HK-2 (cell line): ENCODE measurements around the gene RALGAPA2.

ENCODE experiments used
- DNase-seq: peaks from one replicate; pipeline ENCODE4 v3.0.0-alpha.2; 2018; ENCODE audit not compliant: unreplicated experiment

The RALGAPA2 gene

DNA sequence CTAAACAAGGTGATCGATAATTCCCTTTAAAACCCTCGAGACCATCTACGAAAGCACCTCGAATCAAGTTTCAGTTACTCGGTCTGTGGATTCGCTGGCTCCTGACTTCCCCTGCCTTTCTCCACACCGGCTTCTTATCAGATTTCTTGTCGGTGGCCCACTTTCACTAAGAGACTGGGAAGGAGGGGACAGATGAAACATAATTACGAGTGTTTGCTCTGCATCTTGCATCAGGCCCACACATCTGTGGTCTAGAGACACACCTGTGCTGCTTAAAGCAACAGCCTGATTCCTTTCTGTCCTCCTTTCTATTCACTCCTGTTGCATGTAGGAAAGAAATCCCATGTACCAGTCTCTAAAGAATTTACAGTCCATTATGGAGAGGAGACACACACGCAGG is 306.8 kb downstream of the RALGAPA2 start:
- DNase-seq = no peak

GRCh38 chr20:20404633-20405032 is 307.8 kb downstream of the RALGAPA2 start:
- no peak for DNase-seq

- no peak for DNase-seq
These were observed 310.5 kb downstream of the RALGAPA2 start for GRCh38 chr20:20401991-20402390.

GRCh38 chr20:20399531-20400500 is 312.6 kb downstream of the RALGAPA2 start:
- no peak for DNase-seq

- no peak for DNase-seq
These were observed 314.3 kb downstream of the RALGAPA2 start for GRCh38 chr20:20398123-20398522.

GRCh38 chr20:20396794-20397193 is 315.6 kb downstream of the RALGAPA2 start:
- no peak for DNase-seq

DNA sequence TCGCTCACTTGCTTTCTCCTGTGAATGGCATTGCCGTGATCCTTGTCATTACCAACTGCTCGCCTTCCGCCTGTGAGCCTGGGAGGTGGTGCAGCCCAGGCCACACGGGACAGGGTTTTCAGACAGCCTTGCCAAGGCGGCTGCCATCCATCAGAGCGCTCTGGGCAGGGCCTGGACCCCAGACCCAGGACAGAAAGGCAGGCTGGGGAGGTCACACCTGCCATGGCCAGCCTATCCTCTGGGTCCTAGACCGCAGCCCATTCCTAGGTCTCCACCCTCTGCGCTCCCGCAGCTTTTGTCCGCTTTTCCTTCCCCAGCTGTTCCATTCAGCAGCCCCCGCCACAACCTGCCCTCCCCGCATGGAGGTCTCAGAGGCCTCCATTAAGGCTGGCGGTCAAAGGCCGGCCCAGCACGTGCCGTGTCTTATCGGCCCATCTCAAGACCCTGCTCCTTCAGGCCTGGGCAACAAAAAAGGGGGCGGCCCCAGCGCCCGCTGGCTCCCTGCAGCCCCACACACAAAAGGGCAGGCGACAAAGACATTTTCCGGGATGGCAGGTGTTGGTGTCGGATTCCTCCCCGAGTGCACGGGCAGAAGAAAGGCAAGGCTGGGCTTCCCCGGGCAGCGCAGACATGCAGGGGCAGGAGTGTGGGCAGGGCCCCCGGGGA is 316.4 kb downstream of the RALGAPA2 start:
- no peak for DNase-seq

DNA sequence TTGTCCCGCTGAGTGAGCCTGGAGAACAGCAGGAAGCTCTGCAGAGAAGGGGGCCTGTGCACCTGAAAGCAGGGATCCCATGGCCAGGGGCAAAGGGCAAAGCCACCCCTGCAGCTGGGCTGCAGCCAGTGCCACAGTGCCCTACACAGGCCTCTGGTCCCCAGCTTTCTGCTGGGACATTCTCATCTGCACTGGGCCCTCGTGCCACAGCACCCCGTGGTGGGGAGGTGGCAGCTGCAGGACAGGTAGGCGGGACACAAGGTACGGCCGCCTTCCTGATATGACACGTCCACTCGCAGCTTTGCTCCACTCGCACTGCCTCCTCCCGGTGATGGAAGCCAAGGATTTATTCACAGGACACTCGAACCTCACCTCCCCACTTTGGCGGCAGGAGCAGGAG is 317.4 kb downstream of the RALGAPA2 start:
- no peak for DNase-seq

DNA sequence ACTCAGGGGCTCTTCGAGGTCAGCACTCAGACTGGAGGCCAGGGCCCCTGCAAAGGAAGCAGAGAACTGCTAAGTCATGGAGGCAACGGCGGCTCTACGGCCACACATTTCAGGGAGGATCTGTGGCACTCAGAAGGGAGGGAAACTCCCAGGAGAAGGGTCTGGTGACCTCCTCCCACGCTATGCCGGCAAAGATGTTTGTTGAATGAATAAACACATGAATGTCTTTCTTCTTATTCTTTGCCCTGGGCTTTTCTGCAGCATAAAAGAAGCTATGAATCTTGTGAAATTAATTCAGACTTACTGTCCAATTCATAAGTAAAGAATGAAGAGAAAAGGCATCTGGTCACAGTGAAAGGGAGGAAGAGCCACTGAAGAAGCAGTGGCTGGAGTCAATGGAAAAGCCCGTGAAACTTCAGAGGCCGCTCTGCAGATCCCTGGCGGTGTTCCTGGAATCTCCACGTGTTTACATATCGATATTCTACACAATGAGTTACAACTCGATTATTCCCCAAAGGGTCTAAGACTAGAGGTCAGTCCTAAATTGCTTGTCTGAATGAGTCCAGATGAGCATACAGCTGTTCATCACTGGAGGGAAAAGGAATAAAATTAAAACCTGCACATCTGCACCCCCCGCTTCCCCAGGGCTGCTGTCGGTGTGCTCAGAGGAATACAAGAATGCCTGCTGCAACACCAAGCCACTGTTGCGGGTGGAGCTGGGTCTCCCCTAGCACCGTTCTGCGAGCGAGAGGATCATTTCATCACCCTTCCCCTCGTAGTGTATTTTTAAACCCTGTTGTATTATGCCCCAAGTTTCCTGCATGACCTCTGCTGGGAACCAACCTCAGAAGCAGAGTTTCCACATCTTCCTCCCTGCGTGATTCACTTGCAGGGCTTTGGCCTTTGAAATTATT is 319.0 kb downstream of the RALGAPA2 start:
- DNase-seq = no peak

DNA sequence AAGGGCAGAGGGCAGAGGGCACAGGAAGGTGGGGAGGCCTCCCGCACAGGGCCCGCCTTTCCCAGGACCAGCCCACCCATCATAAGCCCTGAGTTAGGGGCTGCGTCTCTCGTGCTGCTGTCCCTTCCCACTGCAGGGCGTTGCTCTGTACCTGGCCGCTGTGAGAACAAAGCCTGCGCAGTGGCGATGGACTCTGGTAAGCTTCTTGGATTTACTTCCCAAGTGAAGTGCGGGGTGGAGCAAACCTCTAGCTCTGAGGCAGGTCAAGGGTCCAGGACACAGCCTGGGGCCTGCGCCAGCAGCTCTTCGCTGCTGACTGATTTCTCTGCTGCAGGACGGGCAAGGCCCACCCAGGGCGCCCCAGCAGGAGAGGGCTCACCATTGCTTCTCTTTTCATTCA is 320.7 kb downstream of the RALGAPA2 start:
- no peak for DNase-seq

DNA sequence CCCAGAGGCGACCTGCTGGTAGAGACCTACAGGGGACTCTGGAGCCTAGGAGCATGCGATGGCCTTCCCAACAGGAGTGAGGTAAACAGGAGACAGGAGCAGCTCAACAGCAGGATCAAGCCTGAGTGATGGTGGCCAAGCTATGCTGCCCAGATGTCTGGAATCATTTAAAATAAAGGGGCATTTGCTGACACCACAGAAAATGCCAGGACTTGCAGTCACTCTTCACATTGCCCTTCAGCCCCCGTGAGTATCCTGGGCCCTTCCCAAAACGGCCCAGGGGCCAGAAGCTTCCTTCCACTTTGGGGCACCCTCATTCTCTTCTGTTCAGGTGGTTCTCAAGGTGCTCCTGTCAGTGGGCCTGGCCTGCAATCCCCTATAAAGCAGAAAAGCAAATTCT is 321.3 kb downstream of the RALGAPA2 start:
- no peak for DNase-seq

- DNase-seq = no peak
These were observed 322.1 kb downstream of the RALGAPA2 start for GRCh38 chr20:20390393-20390792.

DNA sequence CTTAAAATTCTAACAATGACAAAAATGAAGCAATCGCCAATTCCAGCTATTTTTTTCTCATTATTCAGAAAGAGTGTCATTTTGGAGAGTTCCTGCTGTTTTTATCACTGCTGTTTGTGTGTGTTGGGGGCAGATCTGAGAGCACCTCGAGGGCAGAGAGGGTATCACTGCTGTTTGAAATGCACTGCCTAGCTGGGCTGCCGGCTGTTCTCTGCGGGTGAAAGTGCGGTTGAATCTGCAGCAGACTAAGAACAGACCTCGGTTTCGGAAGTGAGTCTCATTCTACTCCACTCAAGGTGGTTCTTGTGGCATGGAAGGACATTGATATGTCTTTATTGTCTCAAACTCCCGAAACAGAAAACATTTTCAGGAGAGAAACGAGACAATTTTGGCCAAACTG is 326.3 kb downstream of the RALGAPA2 start:
- DNase-seq = no peak

- no peak for DNase-seq
These were observed 336.6 kb downstream of the RALGAPA2 start for GRCh38 chr20:20375862-20376261.

GRCh38 chr20:20373091-20373571 is 339.3 kb downstream of the RALGAPA2 start:
- DNase-seq = no peak

DNA sequence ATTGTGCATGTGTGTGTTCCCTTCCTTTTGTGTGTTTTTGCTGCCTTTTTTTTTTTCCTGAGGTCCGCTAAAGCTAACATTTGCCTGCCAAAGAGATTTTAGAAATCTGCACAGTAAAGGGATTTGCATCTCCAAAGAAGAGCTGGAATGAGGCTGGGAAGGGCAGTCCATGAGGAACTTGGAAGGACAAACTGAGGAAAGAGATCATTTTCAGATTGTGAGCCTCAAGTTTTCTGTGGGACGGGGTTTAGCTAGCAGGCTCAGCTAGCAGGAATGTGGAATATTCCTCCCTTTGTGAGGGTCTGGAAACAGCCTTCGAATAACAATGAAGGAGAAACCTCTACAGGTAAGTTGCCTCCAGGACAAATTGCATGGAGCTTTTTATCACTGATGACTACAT is 340.8 kb downstream of the RALGAPA2 start:
- no peak for DNase-seq

DNA sequence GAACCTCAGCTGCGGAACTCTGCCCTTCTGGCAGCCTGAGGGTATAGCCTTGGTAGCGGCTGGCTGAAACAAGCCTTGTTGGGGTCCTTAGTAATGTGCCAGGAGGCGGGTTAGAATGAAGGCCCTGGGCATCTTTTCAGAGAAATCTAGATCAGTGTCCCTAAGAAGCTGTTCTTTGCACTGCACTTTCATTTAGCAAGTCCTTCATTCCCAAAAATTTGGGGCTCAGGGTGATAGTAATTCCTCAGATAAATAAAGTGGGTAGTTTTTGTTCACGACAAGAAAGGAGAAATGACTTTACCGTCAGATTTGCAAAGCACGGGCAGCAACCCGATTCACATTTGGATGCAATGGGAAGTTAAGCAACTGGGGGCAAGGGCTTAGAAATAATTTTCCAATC is 341.4 kb downstream of the RALGAPA2 start:
- no peak for DNase-seq

DNA sequence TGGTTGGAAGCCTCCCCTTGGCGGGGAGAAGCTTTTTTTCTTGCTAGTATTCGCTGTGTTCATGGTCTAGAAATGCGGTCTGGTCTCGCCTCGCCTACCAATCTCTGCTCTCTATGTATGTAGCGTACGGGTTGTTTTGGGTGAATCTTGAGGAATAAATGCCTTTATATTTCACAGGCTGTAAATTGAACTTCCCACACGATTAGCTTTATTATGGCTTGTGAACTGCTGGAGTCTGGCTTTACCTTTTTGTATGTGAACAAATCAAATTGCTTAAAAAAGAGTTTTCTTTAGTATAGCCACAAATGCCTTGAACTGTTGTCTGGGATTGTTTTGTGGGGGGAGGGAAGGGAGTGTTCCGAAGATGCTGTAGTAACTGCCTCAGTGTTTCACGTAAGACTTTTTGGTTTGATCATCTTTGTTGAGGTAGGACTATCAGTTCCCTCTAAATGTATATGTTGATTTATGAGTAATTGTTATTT is 342.3 kb downstream of the RALGAPA2 start:
- no peak for DNase-seq

- no peak for DNase-seq
These were observed 343.0 kb downstream of the RALGAPA2 start for GRCh38 chr20:20369250-20370093.

DNA sequence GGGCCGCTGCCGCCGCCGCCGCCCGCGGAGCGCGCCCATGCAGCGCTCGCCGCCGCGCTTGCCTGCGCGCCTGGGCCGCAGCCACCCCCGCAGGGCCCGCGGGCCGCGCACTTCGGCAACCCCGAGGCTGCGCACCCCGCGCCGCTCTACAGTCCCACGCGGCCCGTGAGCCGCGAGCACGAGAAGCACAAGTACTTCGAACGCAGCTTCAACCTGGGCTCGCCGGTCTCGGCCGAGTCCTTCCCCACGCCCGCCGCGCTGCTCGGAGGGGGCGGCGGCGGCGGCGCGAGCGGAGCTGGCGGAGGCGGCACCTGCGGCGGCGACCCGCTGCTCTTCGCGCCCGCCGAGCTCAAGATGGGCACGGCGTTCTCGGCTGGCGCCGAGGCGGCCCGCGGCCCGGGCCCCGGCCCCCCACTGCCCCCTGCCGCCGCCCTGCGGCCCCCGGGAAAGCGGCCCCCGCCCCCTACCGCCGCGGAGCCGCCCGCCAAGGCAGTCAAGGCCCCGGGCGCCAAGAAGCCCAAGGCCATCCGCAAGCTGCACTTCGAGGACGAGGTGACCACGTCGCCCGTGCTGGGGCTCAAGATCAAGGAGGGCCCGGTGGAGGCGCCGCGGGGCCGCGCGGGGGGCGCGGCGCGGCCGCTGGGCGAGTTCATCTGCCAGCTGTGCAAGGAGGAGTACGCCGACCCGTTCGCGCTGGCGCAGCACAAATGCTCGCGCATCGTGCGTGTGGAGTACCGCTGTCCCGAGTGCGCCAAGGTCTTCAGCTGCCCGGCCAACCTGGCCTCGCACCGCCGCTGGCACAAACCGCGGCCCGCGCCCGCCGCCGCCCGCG is 343.8 kb downstream of the RALGAPA2 start:
- no peak for DNase-seq
